Dermis microvascular lymphatic vessel endothelial cell (primary cell): Measurements from ENCODE around the gene C8A. TPM values are rescaled to one million over a fixed set of nuclear protein-coding genes. Genes with fewer than 3 reads are reported as not detected.
A peak's percentile ranks its signal among the peaks of the same experiment; 100 is the strongest.

Source experiments
- DNase-seq, 2 donors: peaks; one replicate each; pipeline versions ENCODE4 v3.0.0 to v3.0.0-alpha.2; 2010; ENCODE audit warnings: low read depth in 2 of 2
- total RNA-seq: library from RNA; depleted of rRNA; stranded (reverse); fragments of >200 nt; gene quantifications from 2 replicates; pipeline ENCODE4 v1.2.1, GENCODE V29; 2014

The C8A gene
- total RNA-seq, 1 donor from 2014 or later = not detected

GRCh38 chr1:56837244-56837939 is 17.2 kb upstream of the C8A start:
- DNase-seq = no peak

- peak in 1 of 2 donors; percentile 5 for DNase-seq
These were observed 15.8 kb upstream of the C8A start for GRCh38 chr1:56838759-56839158.

GRCh38 chr1:56843544-56843943 is 11.1 kb upstream of the C8A start:
- no peak for DNase-seq

GRCh38 chr1:56844545-56845136 is 10.0 kb upstream of the C8A start:
- no peak for DNase-seq

- DNase-seq = no peak
These were observed 9.3 kb upstream of the C8A start for GRCh38 chr1:56845343-56845742.

- DNase-seq = no peak
These were observed 4.8 kb upstream of the C8A start for GRCh38 chr1:56849750-56850149.

GRCh38 chr1:56850411-56850810 is 4.2 kb upstream of the C8A start:
- no peak for DNase-seq

- no peak for DNase-seq
These were observed 3.7 kb upstream of the C8A start for GRCh38 chr1:56850922-56851321.

GRCh38 chr1:56852476-56852875 is 2.1 kb upstream of the C8A start:
- DNase-seq = no peak

- DNase-seq = no peak
These were observed 593 bp downstream of the C8A start for GRCh38 chr1:56855190-56855589.

- DNase-seq = no peak
These were observed 1.6 kb downstream of the C8A start for GRCh38 chr1:56856186-56856585.

GRCh38 chr1:56859287-56859686 is 4.7 kb downstream of the C8A start:
- no peak for DNase-seq

- no peak for DNase-seq
These were observed 8.8 kb downstream of the C8A start for GRCh38 chr1:56863265-56863992.

- no peak for DNase-seq
These were observed 9.8 kb downstream of the C8A start for GRCh38 chr1:56864430-56864829.

GRCh38 chr1:56866656-56867055 is 12.1 kb downstream of the C8A start:
- no peak for DNase-seq

- no peak for DNase-seq
These were observed 12.9 kb downstream of the C8A start for GRCh38 chr1:56867491-56867890.

GRCh38 chr1:56868761-56869160 is 14.2 kb downstream of the C8A start:
- DNase-seq = no peak

GRCh38 chr1:56872597-56872996 is 18.0 kb downstream of the C8A start:
- DNase-seq = no peak

GRCh38 chr1:56873213-56873612 is 18.6 kb downstream of the C8A start:
- DNase-seq = no peak

- DNase-seq = no peak
These were observed 20.1 kb downstream of the C8A start for GRCh38 chr1:56874689-56875088.

GRCh38 chr1:56877973-56878372 is 23.4 kb downstream of the C8A start:
- DNase-seq = no peak

- DNase-seq = no peak
These were observed 26.2 kb downstream of the C8A start for GRCh38 chr1:56880774-56881173.

- no peak for DNase-seq
These were observed 26.8 kb downstream of the C8A start for GRCh38 chr1:56881417-56881816.
